CD4-positive, alpha-beta memory T cell (primary cell): ENCODE measurements around the gene CIDEA. TPM values are rescaled to one million over a fixed set of nuclear protein-coding genes. Genes with fewer than 3 reads are reported as not detected.
"Not testable (repeated sequence)": the region's sequence is repeated elsewhere in the genome, so short reads cannot be mapped to it uniquely, and the experiment has no call there.

Source experiments
- CTCF ChIA-PET: fragments of 350-600 bp; sonication (Branson Sonifier 250); formaldehyde crosslinking; loops from one replicate; lab custom pipeline; 2021; ENCODE audit warnings: inconsistent platforms; ENCODE audit not compliant: partially characterized antibody; lab: Charles Lee
- POLR2A ChIA-PET: fragments of 350-600 bp; sonication (Branson Sonifier 250); formaldehyde crosslinking; loops from one replicate; lab custom pipeline; 2021; ENCODE audit not compliant: partially characterized antibody; lab: Charles Lee
- DNase-seq, 5 donors: peaks; one replicate each; pipeline versions ENCODE4 v3.0.0 to v3.0.0-alpha.2; 2020 to 2022; ENCODE audit warnings: mixed read lengths in 1 of 5
- H3K27ac ChIP-seq: one replicate; pipeline ENCODE4 v1.7.0; 2013; ENCODE audit warnings: low read depth, low read length
- H3K27me3 ChIP-seq: 2 replicates; pipeline ENCODE4 v1.7.0; 2013; ENCODE audit warnings: mild to moderate bottlenecking, low read length, moderate library complexity; ENCODE audit not compliant: insufficient read depth
- H3K36me3 ChIP-seq: 2 replicates; pipeline ENCODE4 v1.7.0; 2013; ENCODE audit warnings: mild to moderate bottlenecking, low read length, moderate library complexity; ENCODE audit not compliant: insufficient read depth
- H3K4me1 ChIP-seq: 2 replicates; pipeline ENCODE4 v1.7.0; 2013; ENCODE audit warnings: mild to moderate bottlenecking, low read length, moderate library complexity; ENCODE audit not compliant: insufficient read depth
- H3K4me3 ChIP-seq, 2 donors: one replicate each; pipeline ENCODE4 v1.7.0; 2013; ENCODE audit warnings: low read length in 2 of 2, mild to moderate bottlenecking in 1 of 2
- H3K9me3 ChIP-seq, 2 donors: one replicate each; pipeline ENCODE4 v1.7.0; 2013; ENCODE audit warnings: low read length in 2 of 2, control low read depth in 1 of 2; ENCODE audit not compliant: control insufficient read depth in 1 of 2
- H3K27ac Mint-ChIP-seq, 7 donors: one replicate each; pipeline ENCODE4 v1.8.0; 2020 to 2021; ENCODE audit warnings: mixed read lengths in 7 of 7, mild to moderate bottlenecking in 6 of 7, inconsistent platforms in 3 of 7, moderate library complexity in 3 of 7
- H3K27me3 Mint-ChIP-seq, 2 donors: one replicate each; pipeline ENCODE4 v1.8.0; 2020 to 2021; ENCODE audit warnings: mixed read lengths in 2 of 2
- H3K36me3 Mint-ChIP-seq, 2 donors: one replicate each; pipeline ENCODE4 v1.8.0; 2020 to 2021; ENCODE audit warnings: mixed read lengths in 2 of 2, inconsistent platforms in 1 of 2, mild to moderate bottlenecking in 1 of 2
- H3K4me1 Mint-ChIP-seq, 4 donors: one replicate each; pipeline ENCODE4 v1.8.0; 2020 to 2021; ENCODE audit warnings: mixed read lengths in 4 of 4, mild to moderate bottlenecking in 1 of 4
- H3K4me3 Mint-ChIP-seq, 8 donors: one replicate each; pipeline ENCODE4 v1.8.0; 2020 to 2021; ENCODE audit warnings: mixed read lengths in 8 of 8, mild to moderate bottlenecking in 7 of 8, moderate library complexity in 6 of 8, inconsistent platforms in 3 of 8
- H3K9me3 Mint-ChIP-seq, 8 donors: one replicate each; pipeline ENCODE4 v1.8.0; 2020 to 2021; ENCODE audit warnings: mixed read lengths in 8 of 8, mild to moderate bottlenecking in 5 of 8, inconsistent platforms in 3 of 8, moderate library complexity in 1 of 8
- intact Hi-C: fragments of 100-400 bp; cut with micrococcal nuclease; formaldehyde crosslinking; loops from one replicate; pipeline ENCODE4 v1.15.1; 2023
- polyA plus RNA-seq, 2 donors: library from polyadenylated mRNA; unstranded; fragments of 300-500 nt; fragmentation: Illumina TruSeq; gene quantifications; one replicate each; pipeline ENCODE4 v1.2.3, GENCODE V29; 2021
- total RNA-seq, 2 experiments: library from RNA; stranded (reverse); gene quantifications; one replicate each; pipeline ENCODE4 v1.2.3, GENCODE V29; 2021

The CIDEA gene
- total and polyA plus RNA-seq, 4 experiments from 2014 or later: not detected

DNA sequence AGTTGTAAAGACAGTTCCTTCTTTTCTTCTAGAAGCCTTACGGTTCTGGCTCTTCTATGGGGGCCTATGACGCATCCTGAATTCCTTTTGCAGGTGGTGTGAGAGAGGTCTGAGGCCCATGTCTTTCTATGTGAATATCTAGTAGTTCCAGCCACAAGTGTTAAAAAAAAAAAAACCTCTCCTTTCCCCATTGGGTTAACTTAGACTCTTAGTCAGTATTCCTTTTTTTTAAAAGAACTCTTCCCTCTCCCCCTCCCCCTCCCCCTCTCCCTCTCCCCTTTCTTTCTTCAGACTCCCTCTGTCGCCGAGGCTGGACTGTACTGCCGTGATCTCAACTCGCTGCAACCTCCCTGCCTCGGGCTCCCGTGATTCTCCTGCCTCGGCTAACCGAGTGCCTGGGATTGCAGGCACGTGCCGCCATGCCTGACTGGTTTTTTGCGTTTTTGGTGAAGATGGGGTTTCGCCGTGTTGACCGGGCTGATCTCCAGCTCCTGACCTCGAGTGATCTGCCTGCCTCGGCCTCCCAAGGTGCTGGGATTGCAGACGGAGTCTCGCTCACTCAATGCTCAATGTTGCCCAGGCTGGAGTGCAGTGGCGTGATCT, 11.4 kb upstream of the CIDEA start:
- Mint-ChIP-seq H3K36me3 (no peaks in the 10 kb centered on the region), H3K4me1 (no peaks in the 10 kb centered on the region), H3K9me3 (no peaks in the 10 kb centered on the region), H3K4me3 (no peak overlapping the region), H3K27me3 (peaks cover 7 to 10% of the 10 kb centered on the region in 2 donors), H3K27ac (no peak overlapping the region)
- H3K4me1 ChIP-seq: no peaks in the 10 kb centered on the region
- no peaks in the 10 kb centered on the region for H3K9me3 ChIP-seq
- no peak overlapping the region for H3K4me3 ChIP-seq
- H3K36me3 ChIP-seq: no peaks in the 10 kb centered on the region
- intact Hi-C loops: no loop called here
- H3K27me3 ChIP-seq: no peaks in the 10 kb centered on the region
- POLR2A ChIA-PET: no interaction called here
- CTCF ChIA-PET: interaction anchor here (1.0 kb wide), 1 partner anchor 29 kb away, joined by 3 read pairs; no protein-coding TSS in a partner anchor
- H3K27ac ChIP-seq: no peak overlapping the region
- no peak for DNase-seq

DNA sequence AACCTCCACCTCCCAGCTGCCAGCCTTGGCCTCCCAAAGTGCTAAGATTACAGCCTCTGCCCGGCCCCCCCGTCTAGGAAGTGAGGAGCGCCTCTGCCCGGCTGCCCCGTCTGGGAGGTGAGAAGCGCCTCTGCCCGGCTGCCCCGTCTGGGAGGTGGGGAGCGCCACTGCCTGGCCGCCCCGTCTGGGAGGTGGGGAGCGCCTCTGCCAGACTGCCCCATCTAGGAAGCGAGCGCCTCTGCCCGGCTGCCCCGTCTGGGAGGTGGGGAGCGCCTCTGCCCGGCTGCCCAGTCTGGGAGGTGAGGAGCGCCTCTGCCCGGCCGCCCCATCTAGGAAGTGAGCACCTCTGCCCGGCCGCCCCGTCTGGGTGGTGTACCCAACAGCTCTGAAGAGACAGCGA, 10.9 kb upstream of the CIDEA start:
- POLR2A ChIA-PET, H3K36me3 ChIP-seq, H3K4me1 ChIP-seq, H3K9me3 ChIP-seq, DNase-seq, CTCF ChIA-PET, H3K4me1 Mint-ChIP-seq, H3K9me3 Mint-ChIP-seq, H3K4me3 Mint-ChIP-seq, H3K27ac ChIP-seq, H3K4me3 ChIP-seq, H3K27me3 ChIP-seq, intact Hi-C loops, H3K36me3 Mint-ChIP-seq, H3K27ac Mint-ChIP-seq: not testable (repeated sequence)
- peaks cover 7 to 10% of the 10 kb centered on the region in 2 donors for H3K27me3 Mint-ChIP-seq

DNA sequence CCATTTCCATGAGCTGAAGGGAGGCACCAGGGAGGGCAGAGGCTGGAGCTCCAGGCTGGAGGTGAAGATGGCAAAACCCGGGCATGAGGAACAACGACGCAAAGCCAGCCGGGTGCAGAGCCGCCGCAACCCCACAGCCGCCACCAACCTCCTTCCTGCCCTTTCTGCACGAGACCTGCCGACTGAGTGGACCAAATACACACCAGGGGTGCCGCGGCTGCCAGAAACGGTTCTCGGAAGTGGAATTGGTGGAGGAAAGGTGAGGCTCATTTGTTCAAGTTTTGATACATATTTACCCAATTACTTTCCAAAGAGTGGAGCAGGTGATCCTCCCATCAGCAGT, 8.4 kb upstream of the CIDEA start:
- peaks cover 11 to 18% of the 10 kb centered on the region in 2 donors for H3K27me3 Mint-ChIP-seq
- H3K4me3 ChIP-seq: no peak overlapping the region
- DNase-seq: no peak
- H3K27me3 ChIP-seq: no peaks in the 10 kb centered on the region
- peaks cover 0 to 4% (median 0%) of the 10 kb centered on the region in 8 donors for H3K9me3 Mint-ChIP-seq
- no peaks in the 10 kb centered on the region for H3K36me3 ChIP-seq
- H3K4me1 ChIP-seq: no peaks in the 10 kb centered on the region
- H3K27ac ChIP-seq: no peak overlapping the region
- H3K4me3 Mint-ChIP-seq: no peak overlapping the region
- no peaks in the 10 kb centered on the region for H3K9me3 ChIP-seq
- ChIA-PET POLR2A (no interaction called here), CTCF (no interaction called here)
- no peak overlapping the region for H3K27ac Mint-ChIP-seq
- intact Hi-C loops: no loop called here
- H3K36me3 Mint-ChIP-seq: no peaks in the 10 kb centered on the region
- H3K4me1 Mint-ChIP-seq: no peaks in the 10 kb centered on the region

DNA sequence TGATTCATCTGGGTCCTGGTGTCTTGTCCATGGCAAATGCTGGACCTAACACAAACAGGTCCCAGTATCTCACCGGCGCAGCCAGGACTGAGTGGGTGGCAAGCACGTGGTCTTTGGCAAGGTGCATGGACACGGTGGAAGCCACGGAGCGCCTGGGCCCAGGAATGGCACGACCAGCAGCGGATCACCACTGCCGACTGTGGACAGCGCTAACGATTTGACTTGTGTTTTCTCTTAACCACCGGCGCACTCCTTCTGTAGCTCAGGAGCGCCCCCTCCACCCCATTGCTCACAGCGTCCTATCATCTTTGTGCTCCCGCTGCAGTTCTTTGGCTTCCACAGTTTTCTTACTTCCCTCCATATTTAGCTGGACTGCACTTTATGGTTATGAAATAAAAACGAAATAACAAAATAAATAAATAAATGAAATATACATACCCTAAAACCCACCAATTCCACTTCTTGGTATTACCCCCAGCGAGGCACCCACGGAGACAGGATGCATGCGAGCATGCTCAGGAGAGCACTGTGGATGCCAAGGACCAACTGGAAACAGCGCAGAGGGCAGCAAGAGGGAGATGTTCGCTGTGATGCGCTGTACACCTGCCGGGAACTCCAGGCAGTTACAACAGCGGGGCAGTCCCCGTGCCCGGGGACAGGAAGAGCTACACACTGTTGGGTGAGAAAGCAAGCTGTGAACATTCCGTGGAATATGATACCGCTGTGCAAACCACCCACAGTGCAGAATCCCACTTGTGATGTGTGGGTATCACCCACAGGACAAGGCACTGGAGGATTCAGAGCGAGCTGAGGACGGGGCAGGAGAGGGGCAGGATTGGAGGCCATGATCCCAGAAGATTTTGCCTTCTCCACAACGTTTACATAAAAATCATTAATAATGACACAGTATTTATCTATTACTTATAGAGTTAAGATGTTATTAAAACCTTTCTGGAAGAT, 7.0 kb upstream of the CIDEA start:
- no peak overlapping the region for H3K27ac ChIP-seq
- no peaks in the 10 kb centered on the region for H3K9me3 ChIP-seq
- no peaks in the 10 kb centered on the region for H3K4me1 Mint-ChIP-seq
- H3K4me1 ChIP-seq: no peaks in the 10 kb centered on the region
- H3K4me3 ChIP-seq: no peak overlapping the region
- ChIA-PET CTCF (interaction anchor here (1.1 kb wide), 1 partner anchor 8 kb away, joined by 3 read pairs; no protein-coding TSS in a partner anchor), POLR2A (no interaction called here)
- intact Hi-C loops: no loop called here
- no peak overlapping the region for H3K4me3 Mint-ChIP-seq
- H3K27ac Mint-ChIP-seq: no peak overlapping the region
- DNase-seq: no peak
- peaks cover 8 to 27% of the 10 kb centered on the region in 2 donors for H3K27me3 Mint-ChIP-seq
- no peaks in the 10 kb centered on the region for H3K36me3 Mint-ChIP-seq
- no peaks in the 10 kb centered on the region for H3K27me3 ChIP-seq
- peaks cover 0 to 4% (median 0%) of the 10 kb centered on the region in 8 donors for H3K9me3 Mint-ChIP-seq
- H3K36me3 ChIP-seq: no peaks in the 10 kb centered on the region

DNA sequence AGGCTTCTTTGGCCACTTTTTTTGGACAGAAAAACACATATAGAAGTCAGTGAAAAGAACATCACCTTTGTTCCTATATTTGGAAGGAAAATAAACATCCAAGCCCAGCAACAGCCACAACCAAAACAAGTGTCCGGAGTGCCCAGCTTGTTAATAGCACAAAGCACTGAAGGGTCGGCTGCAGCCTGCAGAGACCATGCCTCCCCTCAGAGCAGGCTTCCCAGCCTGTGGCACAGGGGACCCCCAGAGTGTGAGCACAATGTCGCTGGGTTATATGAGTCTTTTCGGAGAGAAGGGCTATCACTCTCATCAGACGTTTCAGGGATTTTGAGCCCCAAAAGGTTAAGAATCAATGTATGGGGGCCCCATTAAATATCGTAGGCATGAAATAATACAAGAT, 6.2 kb upstream of the CIDEA start:
- intact Hi-C loops: no loop called here
- H3K9me3 ChIP-seq: no peaks in the 10 kb centered on the region
- H3K9me3 Mint-ChIP-seq: peaks cover 0 to 4% (median 0%) of the 10 kb centered on the region in 8 donors
- H3K27me3 ChIP-seq: no peaks in the 10 kb centered on the region
- H3K27me3 Mint-ChIP-seq: peaks cover 8 to 28% of the 10 kb centered on the region in 2 donors
- H3K4me1 ChIP-seq: no peaks in the 10 kb centered on the region
- no peaks in the 10 kb centered on the region for H3K36me3 Mint-ChIP-seq
- no peak for DNase-seq
- no peaks in the 10 kb centered on the region for H3K36me3 ChIP-seq
- CTCF ChIA-PET: interaction anchor here (1.1 kb wide), 1 partner anchor 9 kb away, joined by 3 read pairs; no protein-coding TSS in a partner anchor
- no peak overlapping the region for H3K4me3 Mint-ChIP-seq
- no peak overlapping the region for H3K27ac Mint-ChIP-seq
- no peak overlapping the region for H3K4me3 ChIP-seq
- no peaks in the 10 kb centered on the region for H3K4me1 Mint-ChIP-seq
- H3K27ac ChIP-seq: no peak overlapping the region
- POLR2A ChIA-PET: no interaction called here

DNA sequence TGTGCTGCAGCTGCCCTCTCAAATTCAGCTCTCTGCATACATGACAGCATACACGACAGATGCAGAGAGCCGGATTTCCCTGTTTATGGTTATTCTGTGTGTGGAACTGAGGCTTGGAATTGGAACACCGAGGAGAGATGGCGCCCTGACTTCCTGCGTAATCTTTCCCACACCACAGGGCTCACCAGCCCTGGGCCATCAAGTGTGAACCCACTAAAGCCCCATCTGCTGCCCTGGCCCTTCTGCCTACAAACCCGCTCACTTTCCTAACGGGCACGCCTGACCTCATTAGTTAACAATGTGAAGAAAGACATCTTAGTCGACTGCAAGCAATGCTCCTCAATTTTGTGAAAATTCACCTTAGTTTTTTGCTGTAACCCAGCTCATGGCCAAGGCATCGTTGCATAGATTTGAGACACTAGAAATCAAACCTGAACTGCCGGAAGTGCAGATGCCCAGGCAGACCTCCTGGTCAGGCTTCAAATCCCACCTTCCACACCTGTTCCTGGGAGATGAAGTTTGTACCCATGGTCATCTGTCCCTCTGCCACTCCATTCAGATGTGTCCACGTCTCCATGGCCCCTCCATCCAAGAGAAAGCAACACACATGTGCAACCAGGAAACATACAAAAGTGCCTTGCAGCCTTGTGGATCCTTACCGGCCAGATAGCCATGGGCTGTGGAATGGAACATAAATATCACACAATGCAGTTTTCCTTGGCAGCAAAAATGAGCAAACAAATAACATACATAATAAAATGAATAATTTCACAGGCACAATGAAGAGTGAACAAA, 5.0 kb upstream of the CIDEA start:
- H3K9me3 Mint-ChIP-seq: peaks cover 0 to 4% (median 0%) of the 10 kb centered on the region in 8 donors
- intact Hi-C loops: no loop called here
- POLR2A ChIA-PET: no interaction called here
- Histone ChIP-seq H3K4me1 (no peaks in the 10 kb centered on the region), H3K27me3 (no peaks in the 10 kb centered on the region), H3K36me3 (no peaks in the 10 kb centered on the region), H3K4me3 (no peak overlapping the region), H3K9me3 (no peaks in the 10 kb centered on the region), H3K27ac (no peak overlapping the region)
- DNase-seq: no peak
- H3K27ac Mint-ChIP-seq: no peak overlapping the region
- CTCF ChIA-PET: no interaction called here
- peaks cover 11 to 31% of the 10 kb centered on the region in 2 donors for H3K27me3 Mint-ChIP-seq
- H3K36me3 Mint-ChIP-seq: no peaks in the 10 kb centered on the region
- no peaks in the 10 kb centered on the region for H3K4me1 Mint-ChIP-seq
- H3K4me3 Mint-ChIP-seq: no peak overlapping the region

DNA sequence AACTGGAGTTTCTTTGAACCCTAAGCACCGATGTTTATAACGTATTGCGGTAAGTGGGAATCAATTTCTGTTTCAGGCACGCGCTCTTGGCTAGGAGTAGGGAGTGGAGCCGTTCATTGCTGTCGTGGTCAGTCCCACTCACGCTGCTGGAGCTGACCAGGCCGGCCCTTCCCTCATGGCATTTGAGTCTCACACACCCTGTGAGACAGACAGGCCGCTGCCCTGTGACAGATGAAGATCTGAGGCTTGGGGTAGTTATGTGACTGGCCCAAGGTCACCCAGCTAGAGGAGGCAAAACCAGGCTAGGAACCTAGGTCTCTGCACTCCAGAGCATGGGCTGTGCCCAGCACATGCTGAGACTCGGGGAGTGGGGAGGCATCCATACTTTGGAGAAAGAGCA, 2.9 kb upstream of the CIDEA start:
- no peak overlapping the region for H3K27ac ChIP-seq
- H3K9me3 ChIP-seq: no peaks in the 10 kb centered on the region
- H3K36me3 Mint-ChIP-seq: no peaks in the 10 kb centered on the region
- H3K36me3 ChIP-seq: no peaks in the 10 kb centered on the region
- DNase-seq: no peak
- CTCF ChIA-PET: no interaction called here
- no peaks in the 10 kb centered on the region for H3K4me1 ChIP-seq
- intact Hi-C loops: no loop called here
- no peaks in the 10 kb centered on the region for H3K27me3 ChIP-seq
- H3K27ac Mint-ChIP-seq: no peak overlapping the region
- H3K4me3 Mint-ChIP-seq: no peak overlapping the region
- H3K4me3 ChIP-seq: no peak overlapping the region
- H3K27me3 Mint-ChIP-seq: peaks cover 15 to 44% of the 10 kb centered on the region in 2 donors
- H3K9me3 Mint-ChIP-seq: peaks cover 0 to 4% (median 0%) of the 10 kb centered on the region in 8 donors
- POLR2A ChIA-PET: no interaction called here
- peaks cover 0 to 2% (median 0%) of the 10 kb centered on the region in 4 donors for H3K4me1 Mint-ChIP-seq
